Natural killer cell (primary cell): ENCODE measurements around the gene NMB. TPM values are rescaled to one million over a fixed set of nuclear protein-coding genes. Genes with fewer than 3 reads are reported as not detected.

Source experiments
- ATAC-seq, 3 donors: fragments of 150-1000 bp in 2 of 3; fragments of 200-7000 bp in 1 of 3; cut with Tn5 transposase; 1 replicate in 1 of 3; 2 replicates in 2 of 3; pipeline ENCODE4 v1.10.0; 2021; ENCODE audit warnings: mild to moderate bottlenecking in 2 of 3, moderate library complexity in 2 of 3
- DNase-seq, 2 donors: peaks; one replicate each; pipeline versions ENCODE4 v3.0.0 to v3.0.0-alpha.2; 2013 to 2021; ENCODE audit warnings: mixed read lengths in 1 of 2
- H3K27ac ChIP-seq: one replicate; pipeline ENCODE4 v1.5.1; 2013; ENCODE audit warnings: mild to moderate bottlenecking, low read length
- H3K27me3 ChIP-seq: one replicate; pipeline ENCODE4 v1.6.1; 2013; ENCODE audit warnings: low read length; ENCODE audit not compliant: control insufficient read depth, insufficient read depth
- H3K36me3 ChIP-seq: one replicate; pipeline ENCODE4 v1.6.1; 2013; ENCODE audit warnings: low read length; ENCODE audit not compliant: control insufficient read depth, insufficient read depth
- H3K4me1 ChIP-seq: one replicate; pipeline ENCODE4 v1.6.1; 2013; ENCODE audit warnings: low read length; ENCODE audit not compliant: control insufficient read depth, insufficient read depth
- H3K4me3 ChIP-seq: one replicate; pipeline ENCODE4 v1.5.1; 2013; ENCODE audit warnings: low read length
- H3K9me3 ChIP-seq: one replicate; pipeline ENCODE4 v1.6.1; 2013; ENCODE audit warnings: low read length; ENCODE audit not compliant: control insufficient read depth, insufficient read depth
- H3K27ac Mint-ChIP-seq, 2 donors: one replicate each; pipeline ENCODE4 v1.8.0; 2022; ENCODE audit warnings: mild to moderate bottlenecking in 2 of 2, mixed read lengths in 2 of 2, moderate library complexity in 1 of 2
- H3K27me3 Mint-ChIP-seq, 2 donors: one replicate each; pipeline ENCODE4 v1.8.0; 2022; ENCODE audit warnings: low read depth in 2 of 2, mixed read lengths in 2 of 2
- H3K36me3 Mint-ChIP-seq: one replicate; pipeline ENCODE4 v1.8.0; 2022; ENCODE audit warnings: mixed read lengths
- H3K4me1 Mint-ChIP-seq, 2 donors: one replicate each; pipeline ENCODE4 v1.8.0; 2022; ENCODE audit warnings: mixed read lengths in 2 of 2
- H3K4me3 Mint-ChIP-seq: one replicate; pipeline ENCODE4 v1.8.0; 2022; ENCODE audit warnings: mild to moderate bottlenecking, moderate library complexity, mixed read lengths
- H3K9me3 Mint-ChIP-seq, 2 donors: one replicate each; pipeline ENCODE4 v1.8.0; 2022; ENCODE audit warnings: mixed read lengths in 2 of 2
- WGBS: methylation state at CpG from one replicate; pipeline ENCODE4 v1.1.7; 2013; ENCODE audit warnings: missing lambda C conversion rate; ENCODE audit not compliant: insufficient coverage; 5-methylcytosine and 5-hydroxymethylcytosine counted together
- intact Hi-C: fragments of 100-400 bp; cut with micrococcal nuclease; formaldehyde crosslinking; loops from one replicate; pipeline ENCODE4 v1.14.2; 2022
- total RNA-seq, 4 donors: library from RNA; stranded (reverse); fragments of 120-200 nt in 1 of 4; gene quantifications; one replicate each; pipeline versions ENCODE4 v1.2.3 to v1.2.4, GENCODE V29; 2013 to 2022
- TF ChIP-seq, protein P1 (sequence below): fragments of 200-600 bp; IDR thresholded peaks from one replicate; pipeline ENCODE4 v1.8.0; 2022; ENCODE audit warnings: antibody characterized with exemption

Gene NMB
- total RNA-seq, 3 donors from 2014 or later (not counting 1 experiment from before 2014, with no cell fraction given): 3.8 to 6.4 (median 5.1) TPM

DNA sequence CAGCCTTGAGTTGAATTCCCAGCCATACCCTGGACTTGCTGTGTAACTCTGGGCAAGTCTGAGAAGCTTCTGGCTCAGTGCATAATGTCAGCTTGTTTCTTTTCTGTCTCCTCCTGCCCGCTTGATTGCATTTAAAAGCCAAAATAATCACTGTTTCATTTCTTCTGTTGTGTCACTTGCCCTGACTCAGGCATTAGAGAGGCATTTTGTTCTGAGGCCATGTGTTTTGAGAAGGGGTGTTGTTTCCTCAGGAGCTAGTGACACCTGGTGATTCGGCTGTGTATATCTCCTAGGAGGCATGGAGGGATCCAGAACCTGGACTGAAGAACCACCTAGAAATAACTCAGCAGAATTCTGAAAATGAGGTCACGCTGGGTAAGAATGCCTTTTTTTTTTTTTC, 19.9 kb downstream of the NMB start:
- no peak overlapping the region for H3K4me3 Mint-ChIP-seq
- TF ChIP-seq, protein P1, sequence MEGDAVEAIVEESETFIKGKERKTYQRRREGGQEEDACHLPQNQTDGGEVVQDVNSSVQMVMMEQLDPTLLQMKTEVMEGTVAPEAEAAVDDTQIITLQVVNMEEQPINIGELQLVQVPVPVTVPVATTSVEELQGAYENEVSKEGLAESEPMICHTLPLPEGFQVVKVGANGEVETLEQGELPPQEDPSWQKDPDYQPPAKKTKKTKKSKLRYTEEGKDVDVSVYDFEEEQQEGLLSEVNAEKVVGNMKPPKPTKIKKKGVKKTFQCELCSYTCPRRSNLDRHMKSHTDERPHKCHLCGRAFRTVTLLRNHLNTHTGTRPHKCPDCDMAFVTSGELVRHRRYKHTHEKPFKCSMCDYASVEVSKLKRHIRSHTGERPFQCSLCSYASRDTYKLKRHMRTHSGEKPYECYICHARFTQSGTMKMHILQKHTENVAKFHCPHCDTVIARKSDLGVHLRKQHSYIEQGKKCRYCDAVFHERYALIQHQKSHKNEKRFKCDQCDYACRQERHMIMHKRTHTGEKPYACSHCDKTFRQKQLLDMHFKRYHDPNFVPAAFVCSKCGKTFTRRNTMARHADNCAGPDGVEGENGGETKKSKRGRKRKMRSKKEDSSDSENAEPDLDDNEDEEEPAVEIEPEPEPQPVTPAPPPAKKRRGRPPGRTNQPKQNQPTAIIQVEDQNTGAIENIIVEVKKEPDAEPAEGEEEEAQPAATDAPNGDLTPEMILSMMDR: no peak
- Histone ChIP-seq H3K27me3 (no peaks in the 10 kb centered on the region), H3K27ac (no peak overlapping the region), H3K4me1 (peaks cover 5% of the 10 kb centered on the region), H3K36me3 (peaks cover 46% of the 10 kb centered on the region), H3K4me3 (no peak overlapping the region), H3K9me3 (no peaks in the 10 kb centered on the region)
- 73% methylated on average over 3 of the region's 3 CpGs for WGBS
- intact Hi-C loops: no loop called here
- H3K27ac Mint-ChIP-seq: no peak overlapping the region
- no peak for ATAC-seq
- peak in 1 of 2 donors; percentile 49 for DNase-seq
- no peaks in the 10 kb centered on the region for H3K27me3 Mint-ChIP-seq
- H3K4me1 Mint-ChIP-seq: peaks cover 26% of the 10 kb centered on the region in 2 donors
- peaks cover 7% of the 10 kb centered on the region for H3K36me3 Mint-ChIP-seq
- no peaks in the 10 kb centered on the region for H3K9me3 Mint-ChIP-seq

DNA sequence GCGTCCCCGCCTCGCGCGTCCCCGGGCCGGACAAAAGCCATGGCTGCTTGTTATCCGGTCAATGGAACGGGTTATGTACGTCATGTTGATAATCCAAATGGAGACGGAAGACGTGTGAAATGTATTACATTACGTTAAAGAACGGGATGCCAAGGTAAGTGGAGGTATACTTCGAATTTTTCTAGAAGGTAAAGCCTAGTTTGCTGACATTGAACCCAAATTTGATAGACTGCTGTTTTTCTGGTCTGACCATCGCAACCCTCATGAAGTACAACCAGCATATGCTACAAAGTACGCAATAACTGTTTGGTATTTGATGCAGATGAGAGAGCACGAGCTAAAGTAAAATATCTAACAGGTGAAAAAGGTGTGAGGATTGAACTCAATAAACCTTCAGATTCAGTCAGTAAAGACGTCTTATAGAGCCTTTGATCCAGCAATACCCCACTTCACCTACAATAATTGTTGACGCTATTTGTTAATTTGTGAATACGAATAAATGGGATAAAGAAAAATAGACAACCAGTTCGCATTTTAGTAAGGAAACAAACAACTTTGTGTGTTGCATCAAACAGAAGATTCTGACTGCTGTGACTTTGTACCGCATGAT, 23.7 kb downstream of the NMB start:
- peak overlapping the region; percentile 88 to 95 for H3K27ac Mint-ChIP-seq
- peak in 1 of 2 donors; percentile 22 for DNase-seq
- peaks cover 10% of the 10 kb centered on the region for H3K36me3 ChIP-seq
- peaks cover 44 to 45% of the 10 kb centered on the region in 2 donors for H3K4me1 Mint-ChIP-seq
- no peaks in the 10 kb centered on the region for H3K9me3 ChIP-seq
- no peaks in the 10 kb centered on the region for H3K27me3 Mint-ChIP-seq
- peaks cover 29% of the 10 kb centered on the region for H3K4me1 ChIP-seq
- no peak for ATAC-seq
- H3K4me3 ChIP-seq: peak overlapping the region; percentile 29
- WGBS: 34% methylated on average over 21 of the region's 23 CpGs
- no peaks in the 10 kb centered on the region for H3K27me3 ChIP-seq
- H3K27ac ChIP-seq: peak overlapping the region; percentile 36
- H3K36me3 Mint-ChIP-seq: peaks cover 7% of the 10 kb centered on the region
- TF ChIP-seq, protein P1: no peak
- intact Hi-C loops: loop anchor here (5.0 kb wide), 1 partner anchor 348 kb away; the partner anchor contains the start of gene PDE8A
- peak overlapping the region; percentile 87 for H3K4me3 Mint-ChIP-seq
- H3K9me3 Mint-ChIP-seq: no peaks in the 10 kb centered on the region

- H3K4me3 ChIP-seq: peak overlapping the region; percentile 47
- under 1% methylated on average over 105 of the region's 105 CpGs for WGBS
Observed at GRCh38 chr15:84633311-84634227, 24.4 kb downstream of the NMB start.

More at GRCh38 chr15:84633311-84634227, 24.4 kb downstream of the NMB start:
- H3K9me3 Mint-ChIP-seq: no peaks in the 10 kb centered on the region
- H3K27me3 Mint-ChIP-seq: no peaks in the 10 kb centered on the region
- H3K4me1 Mint-ChIP-seq: peaks cover 44 to 45% of the 10 kb centered on the region in 2 donors
- DNase-seq (peak; percentile 55 to 79), ATAC-seq (peak; percentile 39 to 73 (median 57))
- peaks cover 7% of the 10 kb centered on the region for H3K36me3 Mint-ChIP-seq
- intact Hi-C loops: loop anchor here (5.0 kb wide), 1 partner anchor 349 kb away; the partner anchor contains the start of gene PDE8A
- H3K4me3 Mint-ChIP-seq: peak overlapping the region; percentile 99
- Histone ChIP-seq H3K36me3 (peaks cover 7% of the 10 kb centered on the region), H3K4me1 (peaks cover 29% of the 10 kb centered on the region), H3K27ac (peak overlapping the region; percentile 74), H3K9me3 (no peaks in the 10 kb centered on the region), H3K27me3 (no peaks in the 10 kb centered on the region)
- TF ChIP-seq, protein P1: no peak
- H3K27ac Mint-ChIP-seq: peak overlapping the region; percentile 88 to 95
